ENCODE results near the gene KIF4A.

Gene KIF4A

DNA sequence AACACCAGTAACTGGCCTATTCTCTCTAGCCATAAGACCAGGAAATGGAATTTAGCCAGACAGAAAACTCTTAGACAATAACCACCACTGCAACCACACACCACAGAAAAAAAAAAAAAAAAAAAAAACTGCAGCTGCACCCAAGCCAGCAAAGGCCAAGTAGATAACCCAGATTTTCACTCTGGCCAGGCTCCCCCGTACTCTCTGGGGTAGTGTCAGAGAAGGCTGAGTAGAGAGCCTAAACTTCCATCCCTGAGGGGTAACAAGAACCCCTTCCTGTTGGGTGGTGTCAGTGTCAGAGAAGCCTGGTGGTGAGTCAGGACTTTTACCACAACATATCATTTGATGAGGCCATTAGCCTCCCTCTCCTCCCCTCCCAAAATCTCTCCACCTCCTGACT lies 149.1 kb downstream of the KIF4A start:
- Histone ChIP-seq H3K27me3 (replicated peaks; ENCODE audit: control insufficient read depth, insufficient read depth, low read length) (no peaks in the 10 kb centered on the region), H3K36me3 (ENCODE audit: control insufficient read depth, insufficient read depth, low read length) (no peaks in the 10 kb centered on the region), H3K4me3 (replicated peaks; ENCODE audit: low read depth, low read length) (no peak overlapping the region)
- no peak for DNase-seq (ENCODE audit: extremely low read depth, insufficient read length)
- TF ChIP-seq, protein P1, sequence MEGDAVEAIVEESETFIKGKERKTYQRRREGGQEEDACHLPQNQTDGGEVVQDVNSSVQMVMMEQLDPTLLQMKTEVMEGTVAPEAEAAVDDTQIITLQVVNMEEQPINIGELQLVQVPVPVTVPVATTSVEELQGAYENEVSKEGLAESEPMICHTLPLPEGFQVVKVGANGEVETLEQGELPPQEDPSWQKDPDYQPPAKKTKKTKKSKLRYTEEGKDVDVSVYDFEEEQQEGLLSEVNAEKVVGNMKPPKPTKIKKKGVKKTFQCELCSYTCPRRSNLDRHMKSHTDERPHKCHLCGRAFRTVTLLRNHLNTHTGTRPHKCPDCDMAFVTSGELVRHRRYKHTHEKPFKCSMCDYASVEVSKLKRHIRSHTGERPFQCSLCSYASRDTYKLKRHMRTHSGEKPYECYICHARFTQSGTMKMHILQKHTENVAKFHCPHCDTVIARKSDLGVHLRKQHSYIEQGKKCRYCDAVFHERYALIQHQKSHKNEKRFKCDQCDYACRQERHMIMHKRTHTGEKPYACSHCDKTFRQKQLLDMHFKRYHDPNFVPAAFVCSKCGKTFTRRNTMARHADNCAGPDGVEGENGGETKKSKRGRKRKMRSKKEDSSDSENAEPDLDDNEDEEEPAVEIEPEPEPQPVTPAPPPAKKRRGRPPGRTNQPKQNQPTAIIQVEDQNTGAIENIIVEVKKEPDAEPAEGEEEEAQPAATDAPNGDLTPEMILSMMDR (IDR thresholded peaks at IDR 0.05; ENCODE audit: insufficient read depth, low read length, poor library complexity, severe bottlenecking): no peak

DNA sequence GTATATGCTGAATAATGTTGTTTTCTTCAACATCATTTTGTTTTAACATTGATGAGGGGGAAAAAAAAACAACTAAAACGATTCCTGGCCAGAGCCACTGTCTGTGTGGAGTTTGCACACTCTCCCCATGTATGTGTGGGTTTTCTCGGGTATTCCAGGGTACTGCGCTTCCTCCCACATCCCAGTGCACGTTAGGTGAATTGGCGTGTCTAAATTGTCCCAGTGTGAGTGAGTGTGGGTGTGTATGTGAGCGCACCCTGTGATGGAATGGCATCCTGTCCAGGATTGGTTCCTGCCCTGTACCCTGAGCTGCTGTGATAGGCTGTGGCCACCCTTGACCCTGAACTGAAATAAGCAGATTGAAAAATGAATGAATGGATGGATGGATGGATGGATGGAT lies 152.3 kb downstream of the KIF4A start:
- no peak for DNase-seq (ENCODE audit: extremely low read depth, insufficient read length)
- H3K36me3 ChIP-seq (ENCODE audit: control insufficient read depth, insufficient read depth, low read length): no peaks in the 10 kb centered on the region
- TF ChIP-seq, protein P1 (IDR thresholded peaks at IDR 0.05; ENCODE audit: insufficient read depth, low read length, poor library complexity, severe bottlenecking): no peak
- no peak overlapping the region for H3K4me3 ChIP-seq (replicated peaks; ENCODE audit: low read depth, low read length)
- no peaks in the 10 kb centered on the region for H3K27me3 ChIP-seq (replicated peaks; ENCODE audit: control insufficient read depth, insufficient read depth, low read length)

DNA sequence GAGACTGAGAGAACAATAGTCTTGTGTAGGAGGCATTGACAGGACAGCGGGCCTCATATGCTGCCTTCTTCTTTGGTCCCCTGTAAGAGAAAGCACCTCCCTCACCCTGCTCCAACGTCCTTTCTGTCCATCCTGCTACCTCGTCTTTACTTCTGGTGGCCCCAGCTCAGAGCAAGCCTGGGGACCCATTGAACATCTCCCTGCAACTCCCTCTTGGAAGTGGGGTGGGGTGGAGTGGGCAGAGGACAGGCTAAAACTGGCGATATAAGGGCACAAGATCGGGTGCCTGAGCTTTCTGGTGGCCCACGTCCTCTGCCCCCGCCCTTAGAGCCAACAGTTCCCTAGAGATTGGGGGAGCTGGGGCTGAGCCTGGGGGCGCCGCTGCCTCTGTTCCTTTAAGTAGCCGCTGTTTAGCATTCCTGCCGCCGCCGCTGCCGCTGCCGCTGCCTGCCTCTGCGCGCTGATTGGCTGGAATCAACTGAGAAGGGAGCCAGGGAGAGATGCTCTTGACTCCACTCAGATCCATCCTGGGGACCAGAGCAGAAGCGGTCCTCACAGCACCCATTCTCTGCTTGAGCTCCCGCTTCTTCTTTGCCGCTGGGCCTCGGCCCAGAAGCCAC lies 154.5 kb downstream of the KIF4A start, which contains the start of gene DLG3:
TSS of gene DLG3 (plus strand) at position 510 of the 620 bp plus-strand sequence. CDS start 367 bp downstream, outside the sequence.
- TF ChIP-seq, protein P1 (IDR thresholded peaks at IDR 0.05; ENCODE audit: insufficient read depth, low read length, poor library complexity, severe bottlenecking): no peak
- DNase-seq (ENCODE audit: extremely low read depth, insufficient read length): no peak
- no peaks in the 10 kb centered on the region for H3K27me3 ChIP-seq (replicated peaks; ENCODE audit: control insufficient read depth, insufficient read depth, low read length)
- H3K4me3 ChIP-seq (replicated peaks; ENCODE audit: low read depth, low read length): 0 out of 2 replicates have a peak within 1 kb of the TSS, but pooled peaks have one; percentile 14
- no peaks in the 10 kb centered on the region for H3K36me3 ChIP-seq (ENCODE audit: control insufficient read depth, insufficient read depth, low read length)

DNA sequence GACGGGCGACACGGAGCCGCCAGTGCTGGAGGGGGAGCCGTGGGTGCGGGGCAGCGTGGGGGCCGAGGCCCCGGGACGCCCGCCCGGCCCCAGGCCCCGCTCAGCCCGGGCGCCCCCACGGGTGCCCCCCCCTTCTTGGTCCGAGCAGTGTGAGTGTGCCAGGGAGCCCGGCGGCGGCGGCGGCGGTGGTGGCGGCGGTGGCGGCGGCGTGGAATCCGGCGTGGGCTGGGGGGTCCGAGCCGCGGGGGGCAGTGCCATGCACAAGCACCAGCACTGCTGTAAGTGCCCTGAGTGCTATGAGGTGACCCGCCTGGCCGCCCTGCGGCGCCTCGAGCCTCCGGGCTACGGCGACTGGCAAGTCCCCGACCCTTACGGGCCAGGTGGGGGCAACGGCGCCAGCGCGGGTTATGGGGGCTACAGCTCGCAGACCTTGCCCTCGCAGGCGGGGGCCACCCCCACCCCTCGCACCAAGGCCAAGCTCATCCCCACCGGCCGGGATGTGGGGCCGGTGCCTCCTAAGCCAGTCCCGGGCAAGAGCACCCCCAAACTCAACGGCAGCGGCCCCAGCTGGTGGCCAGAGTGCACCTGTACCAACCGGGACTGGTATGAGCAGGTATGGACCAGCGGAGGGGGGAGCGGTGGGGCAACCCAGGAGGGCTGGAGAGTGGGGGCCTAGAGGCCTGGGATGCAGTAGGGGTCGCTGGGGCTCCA lies 155.2 kb downstream of the KIF4A start:
- Histone ChIP-seq H3K36me3 (ENCODE audit: control insufficient read depth, insufficient read depth, low read length) (no peaks in the 10 kb centered on the region), H3K27me3 (replicated peaks; ENCODE audit: control insufficient read depth, insufficient read depth, low read length) (no peaks in the 10 kb centered on the region), H3K4me3 (replicated peaks; ENCODE audit: low read depth, low read length) (0 out of 2 replicates have a peak overlapping the region, but pooled peaks have one; percentile 14)
- DNase-seq (ENCODE audit: extremely low read depth, insufficient read length): no peak
- TF ChIP-seq, protein P1 (IDR thresholded peaks at IDR 0.05; ENCODE audit: insufficient read depth, low read length, poor library complexity, severe bottlenecking): no peak

DNA sequence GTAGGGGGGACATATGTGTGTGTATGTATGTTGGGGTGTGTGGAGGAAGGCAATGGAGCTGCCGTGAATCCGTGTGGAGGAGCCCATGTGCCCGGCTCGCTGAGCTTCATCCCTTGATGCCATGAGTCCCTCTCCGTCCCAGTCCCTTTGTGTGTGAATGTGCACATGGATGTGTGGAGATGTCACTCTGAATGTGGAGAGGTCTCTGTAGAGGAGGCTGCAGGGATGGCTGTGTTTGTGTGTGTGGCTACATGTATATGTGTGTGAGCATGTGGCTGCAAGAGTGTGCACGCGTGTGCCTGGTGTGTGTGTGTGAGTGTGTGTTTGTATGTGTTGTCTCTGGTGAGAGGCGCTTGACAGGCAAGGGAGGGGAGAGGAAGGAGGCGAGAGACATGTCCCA lies 156.0 kb downstream of the KIF4A start:
- DNase-seq (ENCODE audit: extremely low read depth, insufficient read length): no peak
- no peaks in the 10 kb centered on the region for H3K36me3 ChIP-seq (ENCODE audit: control insufficient read depth, insufficient read depth, low read length)
- TF ChIP-seq, protein P1 (IDR thresholded peaks at IDR 0.05; ENCODE audit: insufficient read depth, low read length, poor library complexity, severe bottlenecking): no peak

More for the DNA sequence above, 156.0 kb downstream of the KIF4A start:
- no peak overlapping the region for H3K4me3 ChIP-seq (replicated peaks; ENCODE audit: low read depth, low read length)
- no peaks in the 10 kb centered on the region for H3K27me3 ChIP-seq (replicated peaks; ENCODE audit: control insufficient read depth, insufficient read depth, low read length)
